Kasumi-1 (cell line): ENCODE results near the gene INTS6.

Source experiments
- DNase-seq, 2 experiments: peaks; one replicate each; lab custom pipeline; 2025; lab: John Stamatoyannopoulos, UW

Gene INTS6

GRCh38 chr13:51405176-51405575, 47.7 kb downstream of the INTS6 start:
- DNase-seq: no peak

DNA sequence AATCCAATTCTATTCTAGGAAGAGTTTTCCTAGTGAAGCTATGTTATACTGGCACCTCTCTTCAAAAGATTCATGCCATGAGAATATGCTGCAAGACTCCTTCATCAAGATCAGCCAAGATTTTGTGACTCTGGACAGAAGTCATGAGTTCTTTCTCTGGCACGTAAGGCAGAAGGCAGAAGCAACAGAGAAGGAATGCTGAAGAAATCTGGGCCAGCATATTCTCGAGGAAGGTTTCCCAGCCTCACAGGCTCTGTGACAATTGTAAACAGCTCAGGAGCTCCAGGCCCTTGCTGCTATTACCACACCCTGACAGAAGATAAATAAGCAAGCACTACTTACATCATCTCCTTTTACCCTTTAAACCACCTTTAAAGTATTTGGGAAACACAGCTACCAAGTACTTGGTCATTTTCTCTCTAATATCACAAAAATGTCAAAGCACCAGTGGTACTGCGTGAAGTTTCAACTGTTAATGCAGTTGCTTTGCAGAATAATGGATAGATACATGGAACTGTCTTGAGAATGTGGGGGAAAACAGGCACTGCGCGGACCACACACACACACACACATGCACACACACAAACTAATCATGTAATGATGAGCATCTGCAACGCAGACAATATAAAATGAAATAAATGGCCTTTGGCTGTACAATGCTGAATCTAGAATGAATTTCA, 55.4 kb downstream of the INTS6 start:
- no peak for DNase-seq

DNA sequence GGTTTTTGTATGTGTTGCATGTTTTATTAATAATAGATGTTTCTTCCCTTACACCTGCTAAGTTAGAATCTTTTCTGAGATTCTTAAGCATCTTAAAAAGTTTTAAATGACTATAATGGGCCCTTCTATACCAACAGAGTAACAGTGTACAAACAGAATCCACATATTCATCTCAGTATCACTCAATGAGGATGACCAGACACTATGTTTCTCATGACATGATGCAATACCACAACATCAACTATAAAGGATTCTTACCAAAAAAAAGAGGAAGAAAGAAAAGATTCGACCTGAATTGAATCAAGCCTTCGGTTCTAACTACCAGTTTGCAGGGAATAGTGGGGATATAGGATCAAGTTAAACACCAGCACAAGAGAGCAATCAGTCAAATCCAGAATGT, 56.5 kb downstream of the INTS6 start:
- peak; percentile 69 to 73 for DNase-seq

DNA sequence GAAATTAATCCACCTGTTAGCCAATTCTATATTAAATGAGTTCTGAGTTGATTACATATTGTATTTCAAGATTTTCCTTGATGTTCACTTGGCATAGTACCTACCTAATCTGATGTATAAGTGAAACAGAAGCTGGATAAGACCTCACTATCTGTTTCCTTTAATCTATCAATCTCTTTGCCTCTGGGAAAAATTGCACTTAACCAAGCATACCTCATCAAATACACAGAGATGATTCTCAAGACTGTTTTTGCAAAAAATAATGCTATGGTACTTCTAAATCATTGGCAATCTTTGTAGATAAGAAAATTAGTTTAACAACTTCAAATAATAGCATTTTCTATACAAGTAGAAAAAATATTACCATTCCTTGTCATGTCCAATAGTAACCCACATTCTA, 58.1 kb downstream of the INTS6 start:
- DNase-seq: no peak

GRCh38 chr13:51385114-51385513, 67.7 kb downstream of the INTS6 start:
- DNase-seq: no peak

- DNase-seq: no peak
Observed at GRCh38 chr13:51380269-51380668, 72.6 kb downstream of the INTS6 start.

- no peak for DNase-seq
Observed at GRCh38 chr13:51373451-51373850, 79.4 kb downstream of the INTS6 start.

GRCh38 chr13:51371768-51372399, 81.0 kb downstream of the INTS6 start:
- DNase-seq: no peak

- no peak for DNase-seq
Observed at GRCh38 chr13:51370811-51371210, 82.0 kb downstream of the INTS6 start.

GRCh38 chr13:51370116-51370515, 82.7 kb downstream of the INTS6 start:
- DNase-seq: peak in 1 of 2 experiments; percentile 12

DNA sequence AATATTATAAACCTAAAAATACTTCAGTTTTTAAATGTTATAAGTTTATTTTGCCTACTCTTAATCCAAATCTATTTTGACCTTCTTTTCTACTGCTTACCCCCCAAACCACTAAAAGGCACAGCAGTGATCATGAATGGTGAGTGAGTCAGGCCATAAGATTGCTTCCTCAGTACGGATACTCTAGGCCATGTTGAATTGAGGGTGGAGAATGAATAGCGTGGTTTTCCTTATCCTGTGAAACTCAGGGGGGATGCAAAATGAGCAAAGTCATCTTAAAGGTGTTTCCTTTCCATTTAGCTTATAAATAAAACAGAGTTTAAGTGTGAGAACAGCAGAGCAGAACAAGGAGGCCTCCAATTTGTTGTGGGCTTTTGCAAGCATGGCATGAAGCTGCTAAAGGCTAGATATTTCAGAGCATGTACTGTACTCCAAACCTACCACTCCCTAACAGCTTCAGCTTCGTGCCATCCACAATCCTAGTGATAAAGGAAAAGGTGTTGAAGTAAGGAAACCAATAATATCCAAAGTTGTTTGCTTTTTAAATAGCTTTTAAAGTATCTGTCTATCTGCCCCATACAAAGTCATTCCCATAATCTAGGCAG, 88.3 kb downstream of the INTS6 start:
- peak; percentile 53 to 80 for DNase-seq

DNA sequence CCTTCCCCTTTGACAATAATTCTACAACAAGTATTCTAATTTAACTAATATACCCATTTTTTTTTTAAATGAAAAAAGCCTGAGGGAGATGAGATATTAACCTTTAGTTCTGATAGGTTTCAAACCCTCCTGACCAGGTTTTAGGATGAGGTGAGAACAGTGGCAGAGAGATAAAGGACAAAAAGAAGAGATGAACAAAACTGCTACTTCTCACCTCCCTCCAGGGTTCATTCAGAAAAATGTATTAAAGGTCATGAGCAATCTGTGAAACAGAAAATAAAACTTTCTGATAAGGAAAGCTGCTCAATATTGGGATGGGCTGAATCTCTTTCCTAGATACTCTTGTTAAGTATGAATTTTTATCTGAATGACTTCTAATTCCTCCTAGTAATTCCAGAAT, 89.2 kb downstream of the INTS6 start:
- no peak for DNase-seq

DNA sequence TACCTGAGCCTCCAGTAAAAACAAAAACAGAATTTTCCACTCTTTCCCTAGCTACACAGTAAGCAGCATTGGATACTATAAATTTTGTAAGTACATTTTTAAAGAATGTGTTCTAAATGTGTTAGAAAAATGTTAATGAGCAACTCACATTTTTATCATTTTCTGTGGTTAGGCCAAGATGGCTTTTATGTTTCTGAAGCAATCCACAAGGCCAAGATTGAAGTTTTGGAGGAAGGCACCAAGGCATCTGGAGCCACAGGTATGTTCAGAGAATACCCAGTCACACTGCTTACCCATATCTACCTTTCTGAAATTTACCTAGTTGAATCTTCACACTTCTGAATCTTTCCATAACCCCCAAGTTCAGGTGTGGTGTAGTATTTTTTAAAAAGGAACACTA, 91.7 kb downstream of the INTS6 start:
- DNase-seq: no peak

GRCh38 chr13:51360489-51360888, 92.3 kb downstream of the INTS6 start:
- DNase-seq: no peak

DNA sequence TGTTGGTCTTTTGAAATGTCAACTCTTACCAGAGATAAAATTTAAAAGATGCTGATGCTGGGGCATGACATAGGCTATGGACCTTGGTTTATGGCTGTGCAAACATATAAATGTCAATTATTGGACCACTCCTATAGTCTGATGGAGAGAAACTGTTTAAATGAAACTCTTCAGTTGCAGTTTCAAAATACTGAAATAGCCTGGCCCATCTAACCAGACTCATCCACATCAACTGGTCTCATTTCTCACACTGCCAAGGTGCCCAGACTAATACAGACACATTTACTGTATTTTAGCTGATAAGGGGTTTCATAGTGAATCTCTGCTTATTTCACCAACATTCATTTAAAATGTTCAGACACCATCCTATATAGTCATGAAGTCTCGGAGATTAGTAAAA, 93.5 kb downstream of the INTS6 start:
- no peak for DNase-seq

DNA sequence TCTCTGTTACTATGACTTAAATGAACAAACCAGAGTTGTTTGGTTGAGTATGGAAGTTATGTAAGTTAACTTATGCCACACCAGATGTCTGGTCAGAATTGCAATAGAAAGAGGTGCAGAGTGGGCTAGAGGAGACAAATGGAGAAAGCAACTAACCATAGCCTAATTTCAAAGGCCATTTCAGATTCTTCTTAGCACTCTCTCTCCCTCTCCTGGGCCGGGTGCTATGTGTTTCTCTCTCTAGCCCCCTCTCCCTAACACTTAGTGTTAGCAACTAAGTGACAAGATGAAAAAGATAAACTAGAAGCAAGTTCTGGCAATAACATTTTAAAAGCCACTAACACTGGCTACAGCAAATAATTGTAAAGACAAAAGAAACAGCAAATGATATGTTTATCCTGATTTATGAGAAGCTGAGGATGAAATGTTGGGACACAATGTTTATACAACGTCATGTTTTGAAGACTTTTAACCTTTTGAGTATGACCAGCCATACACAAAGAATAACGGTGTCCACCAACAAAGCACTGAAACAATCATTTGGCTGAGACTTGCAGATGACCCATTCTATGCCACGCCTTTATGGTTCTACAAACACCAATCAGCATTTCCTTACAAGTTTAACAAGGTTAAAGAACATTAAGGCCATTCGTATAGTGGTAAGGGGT, 94.8 kb downstream of the INTS6 start:
- no peak for DNase-seq

- no peak for DNase-seq
Observed at GRCh38 chr13:51355217-51355616, 97.6 kb downstream of the INTS6 start.

- no peak for DNase-seq
Observed at GRCh38 chr13:51349016-51349415, 103.8 kb downstream of the INTS6 start.

GRCh38 chr13:51348069-51348967, 104.5 kb downstream of the INTS6 start:
- no peak for DNase-seq

GRCh38 chr13:51347099-51347498, 105.7 kb downstream of the INTS6 start:
- no peak for DNase-seq

GRCh38 chr13:51346397-51346796, 106.4 kb downstream of the INTS6 start:
- no peak for DNase-seq

GRCh38 chr13:51343475-51343874, 109.4 kb downstream of the INTS6 start:
- DNase-seq: no peak
